CD14-positive monocyte (primary cell): ENCODE results near the gene ELMO2. TPM values are rescaled to one million over a fixed set of nuclear protein-coding genes. Genes with fewer than 3 reads are reported as not detected.

Source experiments
- DNase-seq, 3 donors: peaks; one replicate each; pipeline ENCODE4 v3.0.0-alpha.2; 2011 to 2022
- H2AFZ ChIP-seq: 2 replicates; pipeline ENCODE4 v1.6.0; 2012; ENCODE audit warnings: mild to moderate bottlenecking, low read depth, low read length, inconsistent platforms; ENCODE audit not compliant: insufficient read depth, poor library complexity, severe bottlenecking
- H3K27ac ChIP-seq, 2 donors: 1 replicate in 1 of 2; 2 replicates in 1 of 2; pipeline ENCODE4 v1.5.1; 2012 to 2013; ENCODE audit warnings: low read length in 2 of 2, control low read depth in 1 of 2, inconsistent platforms in 1 of 2, low read depth in 1 of 2, mild to moderate bottlenecking in 1 of 2
- H3K27me3 ChIP-seq, 2 donors: one replicate each; pipeline versions ENCODE4 v1.6.0 to v1.6.1; 2011 to 2013; ENCODE audit warnings: low read length in 2 of 2; ENCODE audit not compliant: control insufficient read depth in 2 of 2, insufficient read depth in 2 of 2
- H3K36me3 ChIP-seq, 2 donors: replicated peaks in 1 of 2; 1 replicate in 1 of 2; 2 replicates in 1 of 2; pipeline versions ENCODE4 v1.5.1 to v1.6.1; 2012 to 2013; ENCODE audit warnings: low read length in 2 of 2, control low read depth in 1 of 2, inconsistent platforms in 1 of 2, mild to moderate bottlenecking in 1 of 2; ENCODE audit not compliant: insufficient read depth in 2 of 2, control insufficient read depth in 1 of 2
- H3K4me1 ChIP-seq, 2 donors: 1 replicate in 1 of 2; 2 replicates in 1 of 2; pipeline versions ENCODE4 v1.5.1 to v1.6.1; 2012 to 2013; ENCODE audit warnings: low read length in 2 of 2, control low read depth in 1 of 2, inconsistent platforms in 1 of 2, mild to moderate bottlenecking in 1 of 2, moderate library complexity in 1 of 2; ENCODE audit not compliant: insufficient read depth in 2 of 2, control insufficient read depth in 1 of 2
- H3K4me2 ChIP-seq: replicated peaks from 2 replicates; pipeline ENCODE3; 2012; ENCODE audit warnings: low read length, moderate library complexity, mild to moderate bottlenecking; ENCODE audit not compliant: poor library complexity, severe bottlenecking; ENCODE audit errors: extremely low read depth
- H3K4me3 ChIP-seq, 3 experiments: fragments of 200-600 bp in 1 of 3; sonication (generic) in 1 of 3; replicated peaks in 1 of 3; 1 replicate in 2 of 3; 2 replicates in 1 of 3; pipeline ENCODE4 v1.5.1; 2011 to 2013; ENCODE audit warnings: low read length in 3 of 3, mild to moderate bottlenecking in 3 of 3, control low read depth in 2 of 3, low read depth in 2 of 3, inconsistent platforms in 1 of 3, moderate library complexity in 1 of 3
- H3K79me2 ChIP-seq: 2 replicates; pipeline ENCODE4 v1.6.0; 2012; ENCODE audit warnings: mild to moderate bottlenecking, control low read depth, inconsistent platforms, low read length, moderate library complexity; ENCODE audit not compliant: insufficient read depth
- H3K9ac ChIP-seq: 2 replicates; pipeline ENCODE4 v1.6.0; 2017; ENCODE audit warnings: low read length, mild to moderate bottlenecking; ENCODE audit not compliant: insufficient read depth, poor library complexity, severe bottlenecking
- H3K9me3 ChIP-seq, 2 donors: replicated peaks in 1 of 2; 1 replicate in 1 of 2; 2 replicates in 1 of 2; pipeline versions ENCODE4 v1.5.1 to v1.6.1; 2012 to 2013; ENCODE audit warnings: low read length in 2 of 2, control low read depth in 1 of 2; ENCODE audit not compliant: control insufficient read depth in 1 of 2, insufficient read depth in 1 of 2
- H4K20me1 ChIP-seq: 2 replicates; pipeline ENCODE4 v1.6.0; 2012; ENCODE audit warnings: mild to moderate bottlenecking, low read length, control low read depth, moderate library complexity; ENCODE audit not compliant: insufficient read depth
- H3K27ac Mint-ChIP-seq, 7 donors: one replicate each; pipeline ENCODE4 v1.8.0; 2020; ENCODE audit warnings: mild to moderate bottlenecking in 7 of 7, mixed read lengths in 7 of 7, moderate library complexity in 6 of 7, inconsistent platforms in 2 of 7
- H3K27me3 Mint-ChIP-seq, 3 donors: one replicate each; pipeline ENCODE4 v1.8.0; 2021 to 2022; ENCODE audit warnings: low read depth in 3 of 3, mild to moderate bottlenecking in 3 of 3, mixed read lengths in 3 of 3, moderate library complexity in 3 of 3, inconsistent platforms in 1 of 3
- H3K36me3 Mint-ChIP-seq, 2 donors: one replicate each; pipeline ENCODE4 v1.8.0; 2020; ENCODE audit warnings: mixed read lengths in 2 of 2, inconsistent platforms in 1 of 2, mild to moderate bottlenecking in 1 of 2
- H3K4me1 Mint-ChIP-seq: one replicate; pipeline ENCODE4 v1.8.0; 2020; ENCODE audit warnings: mild to moderate bottlenecking, mixed read lengths
- H3K4me3 Mint-ChIP-seq, 2 donors: one replicate each; pipeline ENCODE4 v1.8.0; 2020; ENCODE audit warnings: mild to moderate bottlenecking in 2 of 2, mixed read lengths in 2 of 2, moderate library complexity in 1 of 2
- H3K9me3 Mint-ChIP-seq, 7 donors: one replicate each; pipeline ENCODE4 v1.8.0; 2020 to 2022; ENCODE audit warnings: mixed read lengths in 7 of 7, mild to moderate bottlenecking in 6 of 7, moderate library complexity in 6 of 7, inconsistent platforms in 2 of 7
- CTCF ChIP-seq: fragments of 200-600 bp; IDR thresholded peaks from one replicate; pipeline ENCODE4 v1.8.0; 2022; ENCODE audit warnings: antibody characterized with exemption, mild to moderate bottlenecking
- WGBS: methylation state at CpG from one replicate; pipeline ENCODE4 v1.1.5; 2013; ENCODE audit warnings: missing lambda C conversion rate; ENCODE audit not compliant: insufficient coverage; 5-methylcytosine and 5-hydroxymethylcytosine counted together
- intact Hi-C, 2 donors: fragments of 100-400 bp; cut with micrococcal nuclease; formaldehyde crosslinking; loops; one replicate each; pipeline versions ENCODE4 v1.15.0 to v1.15.1; 2023
- polyA plus RNA-seq, 3 donors: library from polyadenylated mRNA; depleted of rRNA in 1 of 3; unstranded in 2 of 3; stranded (reverse) in 1 of 3; fragments of 300-500 nt in 2 of 3; fragments of >200 nt in 1 of 3; fragmentation: Illumina TruSeq in 2 of 3; gene quantifications; 1 replicate in 2 of 3; 2 replicates in 1 of 3; pipeline ENCODE4 v1.2.3, GENCODE V29; 2012 to 2021

ELMO2 gene
- polyA plus RNA-seq, 3 donors = 35.3 to 53.1 (median 42.3) TPM

- H3K4me2 ChIP-seq = peak overlapping the region; percentile 80
- H3K9ac ChIP-seq = peak overlapping the region; percentile 56
- H3K36me3 ChIP-seq = peaks cover 6 to 11% of the 10 kb centered on the region in 2 donors
- H2AFZ ChIP-seq = peak overlapping the region; percentile 2
- Mint-ChIP-seq H3K4me3 (peak overlapping the region; percentile 49 to 75), H3K4me1 (peaks cover 89% of the 10 kb centered on the region), H3K36me3 (peaks cover 13 to 20% of the 10 kb centered on the region in 2 donors), H3K27me3 (no peaks in the 10 kb centered on the region), H3K9me3 (no peaks in the 10 kb centered on the region), H3K27ac (peak overlapping the region; percentile 83 to 94 (median 91))
- peak in 2 of 3 donors; percentile 41 to 46 for DNase-seq
- intact Hi-C loops = no loop called here
- H3K27ac ChIP-seq = peak overlapping the region; percentile 37 to 84
- no peak for TF ChIP-seq CTCF
- peaks cover 92% of the 10 kb centered on the region for H3K79me2 ChIP-seq
- peaks cover 82 to 88% of the 10 kb centered on the region in 2 donors for H3K4me1 ChIP-seq
- H3K9me3 ChIP-seq = no peaks in the 10 kb centered on the region
- H3K27me3 ChIP-seq = no peaks in the 10 kb centered on the region
- H3K4me3 ChIP-seq = peak overlapping the region; percentile 2 to 72 (median 25)
- no CpG with 5 or more reads among the region's 6 CpGs for WGBS
- H4K20me1 ChIP-seq = peaks cover 51% of the 10 kb centered on the region
Observed at GRCh38 chr20:46400828-46401477, 5.5 kb downstream of the ELMO2 start.

GRCh38 chr20:46400253-46400652, 6.2 kb downstream of the ELMO2 start:
- intact Hi-C loops = no loop called here

More at GRCh38 chr20:46400253-46400652, 6.2 kb downstream of the ELMO2 start:
- Mint-ChIP-seq H3K4me3 (peak overlapping the region; percentile 49 to 75), H3K27ac (peak overlapping the region; percentile 83 to 94 (median 91)), H3K9me3 (no peaks in the 10 kb centered on the region), H3K36me3 (peaks cover 17 to 20% of the 10 kb centered on the region in 2 donors), H3K27me3 (no peaks in the 10 kb centered on the region), H3K4me1 (peaks cover 90% of the 10 kb centered on the region)
- Histone ChIP-seq H3K4me2 (peak overlapping the region; percentile 80), H3K27me3 (no peaks in the 10 kb centered on the region), H3K9me3 (no peaks in the 10 kb centered on the region), H3K79me2 (peaks cover 92% of the 10 kb centered on the region), H3K4me3 (peak overlapping the region; percentile 2 to 72 (median 25)), H3K36me3 (peaks cover 6 to 11% of the 10 kb centered on the region in 2 donors), H2AFZ (peak overlapping the region; percentile 4), H3K27ac (peak overlapping the region; percentile 37 to 84), H4K20me1 (peaks cover 58% of the 10 kb centered on the region), H3K9ac (peak overlapping the region; percentile 56), H3K4me1 (peaks cover 83 to 89% of the 10 kb centered on the region in 2 donors)
- peak in 2 of 3 donors; percentile 47 to 63 for DNase-seq
- no CpG with 5 or more reads among the region's 4 CpGs for WGBS
- no peak for TF ChIP-seq CTCF
